Amygdala (tissue), 56 donors: ENCODE measurements around the gene GRIK4.

Experiments
- DNase-seq, 56 donors: peaks; one replicate each; lab custom pipeline; 2025; lab: John Stamatoyannopoulos, UW

The GRIK4 gene

DNA sequence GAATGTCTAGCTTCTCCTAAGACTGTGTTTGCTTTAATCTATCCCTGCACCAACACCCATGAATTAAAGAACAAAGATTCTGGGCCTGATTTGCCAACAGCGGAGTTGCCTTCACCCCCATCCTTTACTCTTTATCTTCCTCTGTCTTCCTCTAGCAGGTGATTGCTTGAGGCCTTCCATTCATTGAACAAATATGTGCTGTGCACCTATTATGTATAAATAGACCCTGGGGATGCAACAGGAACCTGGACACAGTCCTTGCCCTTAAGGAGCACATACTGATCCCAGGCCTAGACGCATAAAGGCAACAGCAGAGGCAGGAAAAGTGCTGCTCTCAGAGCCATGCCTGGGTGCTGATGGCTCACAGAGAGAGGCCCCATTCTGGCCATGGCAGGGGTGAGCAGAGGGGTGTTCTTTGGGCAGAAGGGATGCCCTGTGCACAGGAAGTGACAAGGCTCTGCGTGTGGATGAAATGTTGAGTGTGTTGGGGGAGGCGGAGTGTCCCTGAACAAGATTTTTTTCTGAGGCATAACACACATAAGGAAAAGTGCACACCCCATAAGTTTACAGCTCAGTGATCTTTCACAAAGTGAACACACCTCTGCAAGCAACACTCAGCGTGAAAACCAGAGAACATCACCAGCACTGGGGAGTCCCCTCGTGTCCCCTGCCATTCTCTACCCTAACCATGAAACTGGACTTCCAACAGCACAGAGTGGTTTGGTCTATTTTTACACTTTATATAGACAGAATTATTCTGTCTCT, 145.9 kb downstream of the GRIK4 start:
- no peak for DNase-seq

DNA sequence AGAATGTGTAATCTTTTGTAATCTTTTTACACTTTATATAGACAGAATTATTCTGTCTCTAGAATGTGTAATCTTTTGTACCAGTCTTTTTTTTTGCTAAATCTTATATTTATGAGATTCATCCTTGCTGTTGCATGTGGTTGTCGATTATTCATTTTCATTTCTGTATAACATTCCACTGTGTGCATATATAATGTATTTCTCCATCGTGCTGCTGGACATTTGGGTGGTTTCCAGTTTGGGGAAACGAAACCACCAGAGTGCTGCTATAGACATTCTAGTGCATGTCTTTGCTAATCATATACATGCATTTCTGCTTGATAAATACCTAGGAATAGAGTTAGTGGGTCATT, 146.5 kb downstream of the GRIK4 start:
- no peak for DNase-seq

DNA sequence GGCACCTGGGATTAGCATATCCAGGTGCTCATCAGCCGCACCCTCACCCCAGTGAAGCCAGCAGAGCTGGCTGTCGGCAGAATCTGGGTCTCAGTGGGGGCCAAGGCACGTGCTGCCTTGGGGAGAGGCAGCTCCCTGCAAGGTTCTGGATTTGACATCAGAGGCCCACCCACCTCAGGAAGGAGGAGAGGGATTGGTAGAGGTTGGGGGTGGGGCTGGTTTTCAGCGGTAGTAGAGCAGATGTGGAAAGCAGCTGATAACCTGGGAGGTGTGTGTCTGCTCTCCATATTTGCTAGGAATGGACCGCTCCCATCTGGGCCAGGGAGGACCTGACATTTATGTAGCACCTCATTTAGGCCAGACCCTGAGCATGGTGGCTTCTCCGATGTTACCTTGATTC, 147.5 kb downstream of the GRIK4 start:
- DNase-seq = no peak

DNA sequence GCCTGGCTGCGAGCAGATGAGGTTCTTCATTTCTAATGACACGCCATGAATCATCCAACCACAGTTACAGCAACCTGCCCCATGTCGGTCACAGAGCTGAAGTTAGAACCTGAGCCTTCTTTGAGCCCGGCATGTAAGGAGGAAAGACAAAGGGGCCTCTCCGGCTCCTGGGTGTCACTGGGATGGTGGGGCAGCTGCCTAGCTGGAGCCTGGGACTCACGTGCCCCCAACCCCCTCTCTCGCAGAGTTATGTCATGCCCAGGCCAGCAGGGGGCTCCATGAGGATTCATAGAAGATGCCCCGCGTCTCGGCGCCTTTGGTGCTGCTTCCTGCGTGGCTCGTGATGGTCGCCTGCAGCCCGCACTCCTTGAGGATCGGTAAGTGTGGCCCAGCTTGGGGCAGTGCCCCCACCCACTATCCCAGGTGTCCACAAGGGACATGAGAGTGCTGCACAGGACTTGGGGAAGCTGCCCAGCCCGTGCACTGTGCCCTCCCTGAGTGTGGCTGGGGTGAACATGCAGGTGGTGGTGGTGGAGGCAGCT, 148.5 kb downstream of the GRIK4 start:
- DNase-seq = no peak

GRCh38 chr11:120662071-120662676, 150.6 kb downstream of the GRIK4 start:
- no peak for DNase-seq

- DNase-seq = no peak
These were observed 151.6 kb downstream of the GRIK4 start for GRCh38 chr11:120663142-120663541.

DNA sequence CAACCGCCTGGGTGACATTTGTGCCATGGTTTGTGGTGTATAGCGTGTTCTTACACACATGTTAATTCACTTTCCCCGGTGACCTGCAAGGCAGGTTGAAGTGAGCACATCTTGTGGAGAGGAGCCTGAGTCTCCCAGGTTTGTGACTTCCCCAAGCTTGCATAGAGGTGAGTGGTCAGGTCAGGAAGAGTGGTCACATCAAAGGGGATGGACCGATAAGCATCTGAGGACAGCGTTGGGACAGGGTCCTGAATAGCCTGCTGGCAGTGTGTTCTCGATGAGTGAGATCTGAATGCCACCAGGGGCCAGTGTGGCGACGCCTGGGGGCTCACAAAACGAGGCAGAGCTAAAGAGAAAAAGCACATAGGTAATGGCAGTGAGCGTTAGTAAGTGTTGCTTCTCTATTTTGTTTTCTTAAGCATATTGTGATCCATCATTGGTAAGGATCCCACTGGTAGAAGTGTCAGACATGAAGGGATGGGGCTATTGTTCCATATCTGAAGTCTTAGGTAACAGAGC, 154.6 kb downstream of the GRIK4 start:
- DNase-seq = no peak

GRCh38 chr11:120667281-120667680, 155.7 kb downstream of the GRIK4 start:
- DNase-seq = peak in 26 of 56 donors; percentile 7 to 83 (median 38)

DNA sequence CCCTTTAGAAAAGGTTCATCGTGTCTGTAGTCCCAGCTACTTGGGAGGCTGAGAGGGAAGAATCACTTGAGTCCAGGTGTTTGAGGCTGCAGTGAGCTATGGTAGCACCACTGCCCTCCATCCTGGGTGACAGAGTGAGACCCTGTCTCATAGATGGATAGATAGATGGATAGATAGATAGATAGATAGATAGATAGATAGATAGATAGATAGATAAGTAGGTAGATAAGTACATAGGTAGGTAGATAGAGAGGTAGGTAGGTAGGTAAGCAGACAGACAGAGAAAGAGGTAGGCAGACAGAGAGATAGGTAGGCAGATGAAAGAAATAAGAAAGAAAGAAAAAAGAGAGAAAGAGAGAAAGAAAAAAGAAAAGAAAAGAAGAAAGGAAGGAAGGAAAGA, 156.4 kb downstream of the GRIK4 start:
- no peak for DNase-seq

DNA sequence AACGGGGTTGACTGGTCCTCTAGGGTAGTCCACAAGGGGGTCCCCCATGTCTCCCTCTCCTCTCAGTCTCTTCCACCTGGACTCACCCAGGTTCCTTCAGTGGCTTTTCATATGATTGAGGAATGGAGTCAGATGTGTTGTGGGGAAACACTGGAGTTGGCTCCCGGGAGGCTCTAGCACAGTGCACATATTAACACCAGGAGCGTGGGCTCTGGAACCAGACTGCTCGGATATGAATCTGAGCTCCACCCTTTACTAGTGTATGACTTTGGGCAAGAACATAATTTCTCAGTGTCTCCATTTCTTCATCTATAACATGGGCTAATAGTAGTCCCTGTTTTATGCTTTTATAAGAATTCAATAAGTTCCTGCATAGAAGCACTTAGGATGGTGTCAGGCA, 157.0 kb downstream of the GRIK4 start:
- no peak for DNase-seq

DNA sequence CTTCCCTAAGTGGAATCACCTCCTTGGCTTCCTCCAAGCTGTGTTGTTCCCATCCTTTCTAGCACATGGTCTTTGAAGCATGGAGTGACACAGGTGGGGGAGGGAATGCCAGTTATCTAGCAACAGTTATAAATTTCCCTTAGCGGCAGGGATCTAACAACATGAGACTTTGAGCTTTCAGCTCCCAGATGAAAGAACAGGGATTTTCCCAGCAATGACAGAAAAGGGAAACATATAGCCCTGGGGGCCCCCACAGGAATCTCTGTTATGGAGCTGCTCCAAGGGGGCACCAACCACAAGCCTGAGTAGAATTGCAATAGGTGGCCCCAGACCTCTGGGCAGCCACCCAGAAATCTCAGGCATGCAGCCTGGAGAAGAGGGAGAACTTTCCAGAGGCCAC, 163.0 kb downstream of the GRIK4 start:
- DNase-seq = peak in 1 of 56 donors; percentile 29

- DNase-seq = peak in 1 of 56 donors; percentile 13
These were observed 163.6 kb downstream of the GRIK4 start for GRCh38 chr11:120675171-120675570.

- DNase-seq = no peak
These were observed 165.4 kb downstream of the GRIK4 start for GRCh38 chr11:120676991-120677390.

DNA sequence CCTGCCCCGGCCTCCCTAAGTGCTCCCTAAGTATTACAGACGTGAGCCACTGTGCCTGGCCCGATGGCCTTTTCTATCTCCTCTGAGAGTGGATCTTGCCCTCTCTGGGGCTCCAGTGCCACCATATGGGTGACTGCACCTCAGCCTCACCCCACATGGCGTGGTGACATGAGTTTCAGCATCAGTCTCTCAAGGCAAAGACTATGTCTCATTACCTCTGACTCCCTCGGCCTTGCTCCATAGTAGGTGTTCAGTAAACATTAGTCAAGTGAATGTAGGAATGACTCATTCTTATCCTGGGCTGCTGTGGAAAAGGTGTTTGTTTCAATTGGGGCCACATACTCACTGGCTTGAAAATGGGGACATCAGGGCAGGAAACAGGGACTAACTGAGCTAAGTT, 168.8 kb downstream of the GRIK4 start:
- DNase-seq = no peak

- DNase-seq = no peak
These were observed 170.1 kb downstream of the GRIK4 start for GRCh38 chr11:120681434-120682331.

- DNase-seq = no peak
These were observed 170.7 kb downstream of the GRIK4 start for GRCh38 chr11:120682332-120682649.

- no peak for DNase-seq
These were observed 171.3 kb downstream of the GRIK4 start for GRCh38 chr11:120682866-120683265.

DNA sequence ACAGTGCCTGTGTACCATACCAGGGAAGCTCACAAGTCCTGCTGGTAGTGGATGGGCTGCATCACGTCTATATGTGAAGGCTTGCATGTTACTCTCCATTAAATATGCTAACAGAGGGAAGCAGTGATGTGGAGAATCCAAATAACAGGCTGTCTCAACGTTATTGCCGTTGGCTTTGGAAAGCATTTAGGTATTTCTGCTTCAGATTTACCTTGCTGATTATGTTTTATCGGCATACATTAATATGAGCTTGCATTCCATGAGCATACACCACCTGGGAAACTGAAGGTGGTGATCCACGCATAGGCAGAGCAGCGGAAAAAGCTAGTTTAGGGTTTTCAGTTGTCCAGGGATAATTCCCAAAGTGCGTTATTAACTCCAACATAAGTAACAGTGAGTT, 175.0 kb downstream of the GRIK4 start:
- DNase-seq = no peak

- no peak for DNase-seq
These were observed 176.6 kb downstream of the GRIK4 start for GRCh38 chr11:120688163-120688562.

DNA sequence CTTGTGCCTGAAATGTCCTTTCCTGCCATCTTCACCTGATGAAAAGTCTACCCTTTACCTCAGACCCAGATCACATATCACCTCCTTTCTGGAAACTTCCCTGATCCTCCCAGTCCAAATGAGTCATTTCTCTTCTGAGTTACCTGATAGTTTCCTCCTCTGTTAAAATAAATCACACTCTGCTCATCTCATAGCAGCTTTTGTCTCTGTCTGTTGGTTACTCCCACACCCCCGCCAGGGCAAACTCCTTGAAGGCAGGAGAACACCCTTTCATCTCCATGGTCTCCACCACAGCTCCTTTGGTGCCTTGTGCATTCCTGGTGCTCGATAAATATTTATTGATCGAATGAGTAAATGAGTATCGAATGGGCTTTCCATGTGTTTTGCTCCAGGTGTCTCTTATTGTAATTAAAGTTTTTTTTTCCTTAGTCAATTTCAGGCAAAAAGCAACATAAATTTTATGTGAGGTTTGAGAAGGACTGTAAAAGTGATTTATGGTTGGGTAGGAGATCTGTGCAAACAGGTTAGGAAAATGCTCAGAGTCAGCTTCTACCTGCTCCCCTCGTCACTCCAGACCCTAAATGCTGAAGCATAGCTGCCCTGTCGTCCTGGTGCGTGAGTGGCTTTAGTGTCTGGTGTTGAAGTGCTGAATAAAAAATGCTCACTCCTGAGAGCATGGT, 178.2 kb downstream of the GRIK4 start:
- DNase-seq = no peak

DNA sequence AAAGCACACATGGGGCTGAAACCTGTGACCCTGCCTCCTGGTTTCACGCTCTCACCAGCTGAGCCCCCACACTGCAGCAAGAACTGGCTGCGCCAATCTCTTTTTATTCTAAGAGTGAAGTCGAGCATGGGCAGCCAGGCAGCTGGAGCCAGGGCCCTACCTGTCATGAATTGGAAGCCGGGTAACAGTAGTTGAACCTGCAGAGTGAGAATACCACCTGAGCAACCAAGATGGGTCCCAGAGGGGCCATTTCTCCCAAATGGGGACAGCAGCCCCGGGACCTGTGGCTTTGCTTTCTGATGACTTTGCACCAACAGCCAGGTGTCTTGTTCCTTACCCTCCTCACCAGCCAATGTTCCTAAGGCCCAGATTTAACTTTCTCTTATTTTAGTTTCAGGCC, 178.9 kb downstream of the GRIK4 start:
- no peak for DNase-seq
